ENCODE measurements around the gene ZBP1.

The ZBP1 gene

GRCh38 chr20:57661746-57662455 is 41.7 kb upstream of the ZBP1 start:
- no peak overlapping the region for H3K4me3 ChIP-seq (ENCODE audit: low read length)
- no peak for TF ChIP-seq CTCF (conservative IDR thresholded peaks at IDR 0.05; ENCODE audit: low read depth, low read length)
- DNase-seq (ENCODE audit: low read depth), result no peak

- no peak for DNase-seq (ENCODE audit: low read depth)
- TF ChIP-seq CTCF (conservative IDR thresholded peaks at IDR 0.05; ENCODE audit: low read depth, low read length), result no peak
- H3K4me3 ChIP-seq (ENCODE audit: low read length), result no peak overlapping the region
Observed at GRCh38 chr20:57660922-57661745, 40.9 kb upstream of the ZBP1 start.

- TF ChIP-seq CTCF (conservative IDR thresholded peaks at IDR 0.05; ENCODE audit: low read depth, low read length), result no peak
- DNase-seq (ENCODE audit: low read depth), result no peak
Observed at GRCh38 chr20:57660181-57660921, 40.1 kb upstream of the ZBP1 start.

GRCh38 chr20:57659517-57660180 is 39.4 kb upstream of the ZBP1 start:
- TF ChIP-seq CTCF (conservative IDR thresholded peaks at IDR 0.05; ENCODE audit: low read depth, low read length), result no peak
- no peak for DNase-seq (ENCODE audit: low read depth)

More at GRCh38 chr20:57660181-57660921, 40.1 kb upstream of the ZBP1 start:
- H3K4me3 ChIP-seq (ENCODE audit: low read length), result no peak overlapping the region

GRCh38 chr20:57658833-57659516 is 38.7 kb upstream of the ZBP1 start:
- H3K4me3 ChIP-seq (ENCODE audit: low read length), result no peak overlapping the region
- no peak for TF ChIP-seq CTCF (conservative IDR thresholded peaks at IDR 0.05; ENCODE audit: low read depth, low read length)
- no peak for DNase-seq (ENCODE audit: low read depth)

More at GRCh38 chr20:57659517-57660180, 39.4 kb upstream of the ZBP1 start:
- no peak overlapping the region for H3K4me3 ChIP-seq (ENCODE audit: low read length)

GRCh38 chr20:57658447-57658832 is 38.2 kb upstream of the ZBP1 start:
- no peak for DNase-seq (ENCODE audit: low read depth)
- no peak overlapping the region for H3K4me3 ChIP-seq (ENCODE audit: low read length)
- no peak for TF ChIP-seq CTCF (conservative IDR thresholded peaks at IDR 0.05; ENCODE audit: low read depth, low read length)

Measured in retinal pigment epithelial cell (primary cell).